Measurements from ENCODE around the gene DEFB131A.
"Not testable (repeated sequence)": the region's sequence is repeated elsewhere in the genome, so short reads cannot be mapped to it uniquely, and the experiment has no call there.

The DEFB131A gene

DNA sequence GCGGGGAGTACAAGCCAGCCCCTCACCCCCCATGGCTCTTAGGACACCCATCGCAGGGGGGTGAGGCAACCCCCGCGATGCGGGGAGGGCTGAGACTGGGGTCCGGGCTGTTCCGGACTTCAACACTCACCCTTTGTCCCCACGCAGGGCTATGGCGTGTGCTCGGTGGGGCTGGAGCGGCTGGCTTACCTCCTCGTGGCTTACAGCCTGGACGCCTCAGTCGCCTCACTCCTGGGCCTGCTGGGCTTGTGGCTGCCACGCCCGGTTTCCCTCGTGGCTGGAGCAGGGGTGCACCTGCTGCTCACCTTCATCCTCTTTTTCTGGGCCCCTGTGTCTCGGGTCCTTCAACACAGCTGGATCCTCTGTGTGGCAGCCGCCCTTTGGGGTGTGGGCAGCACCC lies 49.4 kb downstream of the DEFB131A start:
- not testable (repeated sequence) for ATAC-seq

DNA sequence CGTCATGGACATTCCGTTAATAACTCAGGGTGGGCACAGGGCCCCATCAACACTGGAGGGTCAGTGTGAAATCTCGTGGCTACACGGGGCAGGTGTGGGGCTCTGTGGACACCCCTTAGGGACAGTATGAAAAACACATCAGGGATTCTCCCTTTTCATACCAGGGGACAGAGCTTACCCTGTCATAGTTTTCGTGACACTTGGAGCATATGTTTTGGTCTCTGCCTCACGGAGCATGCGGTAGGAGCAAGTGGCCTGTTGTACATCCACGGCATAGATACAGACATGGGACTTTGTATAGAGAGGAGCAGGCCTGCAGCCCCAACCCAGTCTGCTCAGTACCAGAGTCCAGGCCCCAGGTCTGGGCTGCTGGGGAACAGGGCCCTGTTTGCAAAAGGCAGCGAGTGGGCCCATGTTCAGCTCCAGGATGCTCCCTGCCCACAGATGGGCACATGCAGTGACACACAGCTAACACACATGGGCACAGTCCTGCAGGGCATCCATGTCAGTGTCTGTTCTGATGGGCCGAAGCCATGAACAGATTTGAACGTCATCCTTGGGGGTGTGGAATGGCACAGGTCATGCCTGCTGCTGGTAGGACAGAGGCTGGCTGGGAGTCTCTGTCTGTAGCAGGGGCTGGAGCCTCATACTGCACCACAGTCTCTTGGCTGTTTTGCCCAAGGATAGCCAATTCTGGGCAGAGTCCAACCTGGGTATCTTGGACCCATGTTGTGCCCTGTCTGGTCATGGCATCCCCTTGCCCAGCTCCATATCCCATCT lies 50.2 kb downstream of the DEFB131A start:
- ATAC-seq, result not testable (repeated sequence)

- ATAC-seq, result not testable (repeated sequence)
Observed at GRCh38 chr4:9495443-9495842, 51.2 kb downstream of the DEFB131A start.

GRCh38 chr4:9497575-9498467 lies 53.6 kb downstream of the DEFB131A start:
- not testable (repeated sequence) for ATAC-seq

DNA sequence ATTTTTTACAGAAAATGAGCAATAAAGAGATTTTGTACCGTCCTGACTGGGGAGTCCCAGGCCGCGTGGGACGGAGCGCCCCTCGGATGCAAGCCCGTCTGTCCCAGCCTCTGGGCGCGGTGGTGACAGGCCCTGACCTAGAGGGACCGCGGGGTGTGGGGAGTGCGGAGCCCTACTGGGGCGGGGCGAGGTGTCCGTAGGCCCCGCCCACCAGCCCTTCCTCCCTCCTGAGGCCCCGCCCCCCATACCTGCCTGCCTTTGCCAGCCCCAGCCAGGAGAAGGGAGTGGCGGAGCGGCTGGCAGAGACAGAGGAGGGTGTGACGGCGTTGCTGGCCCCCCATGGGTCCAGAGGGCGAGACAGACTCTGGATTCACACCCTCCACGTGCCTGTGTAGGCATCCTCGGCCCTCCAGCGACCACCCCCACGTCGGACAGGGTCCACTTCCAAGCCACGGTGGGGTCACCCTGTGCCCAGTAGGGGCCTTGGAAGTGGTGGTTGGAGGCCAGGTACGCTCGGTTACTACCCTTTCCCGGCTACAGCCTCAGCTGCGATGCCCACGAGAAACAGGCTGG lies 54.3 kb downstream of the DEFB131A start:
- ATAC-seq, result not testable (repeated sequence)

GRCh38 chr4:9499974-9500487 lies 55.8 kb downstream of the DEFB131A start:
- ATAC-seq, result not testable (repeated sequence)

Data from SK-N-SH treated with all-trans-retinoic acid at 6 μM for 48 hours (cell line).